Keratinocyte (primary cell): ENCODE measurements around the gene MRM2.

Source experiments
- CTCF ChIP-seq, 3 experiments: IDR thresholded peaks in 1 of 3; conservative IDR thresholded peaks in 1 of 3; optimal IDR thresholded peaks in 1 of 3; 2 replicates in 2 of 3; 3 replicates in 1 of 3; pipeline versions ENCODE3 to v1.5.1; 2011; ENCODE audit warnings: low read length in 3 of 3, mild to moderate bottlenecking in 3 of 3, moderate library complexity in 2 of 3, control low read depth in 1 of 3, inconsistent platforms in 1 of 3; ENCODE audit not compliant: insufficient read depth in 2 of 3; ENCODE audit errors: extremely low read depth in 1 of 3
- EZH2 ChIP-seq: IDR thresholded peaks from one replicate; pipeline ENCODE4 v1.6.1; 2012; ENCODE audit warnings: inconsistent platforms, mild to moderate bottlenecking, low read length, moderate library complexity

- no peak for TF ChIP-seq CTCF (optimal IDR thresholded peaks at IDR 0.05 in 1 of 3, IDR thresholded peaks at IDR 0.05 in 1 of 3, conservative IDR thresholded peaks at IDR 0.05 in 1 of 3; ENCODE audit: extremely low read depth in 1 of 3, insufficient read depth in 2 of 3, low read length in 3 of 3)
- no peak for TF ChIP-seq EZH2
Observed at GRCh38 chr7:2198206-2198605, 43.8 kb downstream of the MRM2 start.
